ENCODE data around the gene KLK8. TPM values are rescaled to one million over a fixed set of nuclear protein-coding genes. Genes with fewer than 3 reads are reported as not detected.

KLK8 gene, protein sequence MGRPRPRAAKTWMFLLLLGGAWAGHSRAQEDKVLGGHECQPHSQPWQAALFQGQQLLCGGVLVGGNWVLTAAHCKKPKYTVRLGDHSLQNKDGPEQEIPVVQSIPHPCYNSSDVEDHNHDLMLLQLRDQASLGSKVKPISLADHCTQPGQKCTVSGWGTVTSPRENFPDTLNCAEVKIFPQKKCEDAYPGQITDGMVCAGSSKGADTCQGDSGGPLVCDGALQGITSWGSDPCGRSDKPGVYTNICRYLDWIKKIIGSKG
- total RNA-seq: not detected in 2 replicates

DNA sequence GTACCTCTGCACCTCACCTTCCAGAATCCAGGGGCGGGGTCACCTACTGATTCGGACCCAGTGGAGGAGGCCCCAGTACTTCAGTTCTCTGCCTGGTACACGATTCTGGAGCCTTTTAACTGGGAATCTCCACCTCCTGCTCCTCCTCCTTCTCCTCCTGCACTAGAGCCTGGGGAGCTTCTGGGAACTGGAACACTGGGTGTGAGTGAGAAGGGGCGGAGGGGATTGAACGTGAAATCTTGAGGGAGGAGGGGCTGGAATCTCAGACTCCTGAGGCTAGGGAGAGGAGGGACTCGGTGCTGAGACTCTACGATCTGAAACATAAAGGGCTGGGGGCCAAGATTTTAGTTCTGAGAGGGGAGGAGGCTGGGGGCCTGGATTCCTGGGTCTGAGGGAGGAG, at the start of gene KLK8:
Gene KLK8 (minus strand): TSS at position 90 of the 400 bp plus-strand sequence. CDS start 437 bp downstream, outside the sequence.
- Mint-ChIP-seq H3K36me3 (ENCODE audit: low read depth) (no peaks in the 10 kb centered on the region), H3K9me3 (no peaks in the 10 kb centered on the region), H3K27ac (no peak within 1 kb of the TSS), H3K27me3 (ENCODE audit: low read depth) (no peaks in the 10 kb centered on the region), H3K4me3 (ENCODE audit: low read depth) (no peak within 1 kb of the TSS), H3K4me1 (ENCODE audit: low read depth) (no peaks in the 10 kb centered on the region)
- DNase-seq (ENCODE audit: low spot score): no peak
- intact Hi-C loops (cut with micrococcal nuclease): no loop called here

DNA sequence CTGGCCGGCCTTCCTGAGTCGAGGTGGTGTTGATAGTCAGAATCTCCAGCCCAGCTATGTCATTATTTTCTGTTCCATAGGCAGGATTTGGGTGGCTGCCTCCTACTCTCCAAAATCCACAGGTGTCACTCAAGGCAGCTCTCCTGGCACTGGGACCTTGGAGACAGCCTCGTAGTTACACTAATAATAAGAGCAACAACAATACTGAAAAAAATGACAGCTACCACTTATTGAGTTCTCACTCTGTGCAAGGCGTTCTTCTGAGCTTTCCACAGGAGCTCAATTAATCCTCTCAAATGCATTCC, 45.6 kb upstream of the KLK8 start:
- Mint-ChIP-seq H3K4me1 (ENCODE audit: low read depth) (no peaks in the 10 kb centered on the region), H3K27ac (no peak overlapping the region), H3K36me3 (ENCODE audit: low read depth) (no peaks in the 10 kb centered on the region), H3K27me3 (ENCODE audit: low read depth) (peaks cover 10% of the 10 kb centered on the region), H3K9me3 (no peaks in the 10 kb centered on the region), H3K4me3 (ENCODE audit: low read depth) (no peak overlapping the region)
- DNase-seq (ENCODE audit: low spot score): no peak
- intact Hi-C loops (cut with micrococcal nuclease): no loop called here

DNA sequence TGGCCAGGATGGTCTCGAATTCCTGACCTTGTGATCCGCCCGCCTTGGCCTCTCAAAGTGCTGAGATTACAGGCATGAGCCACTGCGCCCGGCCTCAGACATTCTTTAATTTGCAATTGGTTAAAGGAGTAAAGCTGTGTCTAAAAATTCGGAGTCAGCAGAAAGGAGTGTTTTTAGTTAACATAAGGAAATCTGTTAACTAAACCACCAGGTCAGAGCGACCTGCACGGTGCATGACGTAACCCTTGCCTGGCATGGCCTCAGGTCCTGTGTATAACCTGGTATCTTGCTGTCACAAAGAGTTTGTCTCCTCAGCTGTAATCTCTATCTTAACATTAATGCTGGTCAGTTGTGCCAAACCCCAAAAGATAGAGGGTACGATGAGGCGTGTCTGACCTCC, 42.9 kb upstream of the KLK8 start:
- H3K36me3 Mint-ChIP-seq (ENCODE audit: low read depth): no peaks in the 10 kb centered on the region
- DNase-seq (ENCODE audit: low spot score): no peak
- H3K4me1 Mint-ChIP-seq (ENCODE audit: low read depth): no peaks in the 10 kb centered on the region
- peaks cover 10% of the 10 kb centered on the region for H3K27me3 Mint-ChIP-seq (ENCODE audit: low read depth)
- H3K4me3 Mint-ChIP-seq (ENCODE audit: low read depth): no peak overlapping the region
- no peaks in the 10 kb centered on the region for H3K9me3 Mint-ChIP-seq
- intact Hi-C loops (cut with micrococcal nuclease): no loop called here
- no peak overlapping the region for H3K27ac Mint-ChIP-seq

DNA sequence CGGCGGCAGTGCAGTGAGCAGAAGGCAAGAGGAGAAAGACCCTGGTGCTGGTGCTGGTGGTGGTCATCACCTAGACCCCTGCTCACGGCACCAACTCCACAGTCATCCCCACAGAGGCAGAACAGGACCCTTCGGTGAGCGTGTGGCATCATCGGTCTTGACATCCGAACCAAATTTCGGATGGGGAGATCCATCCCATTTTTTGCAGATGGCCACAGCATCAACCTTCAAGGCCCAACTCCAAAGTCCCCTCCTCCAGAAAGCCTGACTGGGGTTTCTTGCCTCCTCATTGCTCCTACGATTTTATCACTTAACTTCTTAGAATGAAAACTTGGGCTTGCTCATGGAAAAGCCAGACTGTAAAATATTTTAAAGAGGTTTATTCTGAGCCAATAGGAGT, 42.1 kb upstream of the KLK8 start:
- Mint-ChIP-seq H3K4me3 (ENCODE audit: low read depth) (no peak overlapping the region), H3K4me1 (ENCODE audit: low read depth) (no peaks in the 10 kb centered on the region), H3K9me3 (no peaks in the 10 kb centered on the region), H3K27ac (no peak overlapping the region), H3K36me3 (ENCODE audit: low read depth) (no peaks in the 10 kb centered on the region), H3K27me3 (ENCODE audit: low read depth) (peaks cover 10% of the 10 kb centered on the region)
- DNase-seq (ENCODE audit: low spot score): no peak
- intact Hi-C loops (cut with micrococcal nuclease): no loop called here

DNA sequence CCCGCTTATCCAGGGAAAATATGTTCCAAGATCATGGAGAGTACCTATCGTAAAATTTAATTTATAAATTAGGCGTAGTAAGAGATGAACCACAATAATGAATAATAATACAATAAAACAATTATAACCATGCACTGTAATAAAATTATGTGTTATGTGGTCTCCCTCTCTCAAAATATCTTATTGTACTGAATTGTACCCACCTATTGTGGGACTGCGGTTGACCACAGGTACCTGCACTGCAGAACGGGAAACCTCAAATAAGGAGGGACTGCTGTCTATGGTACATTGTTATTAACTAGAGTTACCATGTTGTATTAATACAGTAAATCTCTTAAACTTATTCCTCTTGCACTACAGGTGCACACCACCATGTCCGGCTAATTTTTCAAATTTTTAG, 38.7 kb upstream of the KLK8 start:
- no peak for DNase-seq (ENCODE audit: low spot score)
- H3K27me3 Mint-ChIP-seq (ENCODE audit: low read depth): no peaks in the 10 kb centered on the region
- H3K4me1 Mint-ChIP-seq (ENCODE audit: low read depth): no peaks in the 10 kb centered on the region
- intact Hi-C loops (cut with micrococcal nuclease): no loop called here
- H3K36me3 Mint-ChIP-seq (ENCODE audit: low read depth): no peaks in the 10 kb centered on the region
- H3K9me3 Mint-ChIP-seq: no peaks in the 10 kb centered on the region
- no peak overlapping the region for H3K4me3 Mint-ChIP-seq (ENCODE audit: low read depth)
- H3K27ac Mint-ChIP-seq: no peak overlapping the region

DNA sequence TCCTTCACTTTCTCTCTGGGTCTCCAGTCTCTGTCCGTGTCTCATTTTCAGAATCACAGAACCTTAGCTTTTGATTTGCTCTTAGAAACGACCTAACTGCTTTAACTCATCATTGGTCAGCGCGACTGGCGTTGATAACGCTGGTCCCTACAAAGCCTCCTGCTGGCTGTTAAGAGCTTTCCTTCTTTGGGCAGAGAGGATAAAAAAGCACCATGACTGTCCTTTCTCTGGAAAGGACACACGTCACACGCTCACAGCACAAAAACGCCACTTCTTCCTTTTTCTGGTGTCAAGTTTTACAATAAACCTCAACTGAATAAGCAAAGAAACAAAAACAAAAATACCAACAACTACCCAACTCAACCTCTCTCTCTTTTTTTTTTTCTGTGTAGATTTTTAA, 35.1 kb upstream of the KLK8 start:
- Mint-ChIP-seq H3K4me3 (ENCODE audit: low read depth) (no peak overlapping the region), H3K9me3 (no peaks in the 10 kb centered on the region), H3K27ac (no peak overlapping the region), H3K36me3 (ENCODE audit: low read depth) (no peaks in the 10 kb centered on the region), H3K27me3 (ENCODE audit: low read depth) (peaks cover 2% of the 10 kb centered on the region), H3K4me1 (ENCODE audit: low read depth) (no peaks in the 10 kb centered on the region)
- intact Hi-C loops (cut with micrococcal nuclease): no loop called here
- DNase-seq (ENCODE audit: low spot score): no peak

DNA sequence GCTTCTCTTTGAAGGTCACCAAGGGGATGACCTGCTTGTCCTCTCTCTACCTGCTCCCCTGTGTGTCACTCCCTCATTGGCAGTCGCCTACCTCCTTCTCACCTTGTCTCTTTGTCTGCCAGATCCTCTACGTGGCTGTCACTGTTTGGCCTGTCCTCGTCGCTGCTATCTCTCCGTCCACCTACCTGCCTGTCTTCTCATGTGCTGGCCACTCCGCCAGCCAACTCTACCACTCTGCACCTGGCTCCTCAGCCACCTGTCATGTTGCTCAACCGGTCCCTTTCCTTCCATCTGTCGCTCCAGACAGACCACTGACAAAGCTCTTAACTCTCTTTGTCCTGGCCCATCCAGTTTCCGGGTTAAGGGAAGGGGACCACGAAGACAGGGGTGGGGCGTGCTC, 33.3 kb upstream of the KLK8 start, which contains the start of gene KLK12:
Gene KLK12 (minus strand): TSS at position 299 of the 400 bp plus-strand sequence. CDS start 381 bp downstream, outside the sequence.
- Mint-ChIP-seq H3K9me3 (no peaks in the 10 kb centered on the region), H3K36me3 (ENCODE audit: low read depth) (no peaks in the 10 kb centered on the region), H3K4me3 (ENCODE audit: low read depth) (no peak within 1 kb of the TSS), H3K27me3 (ENCODE audit: low read depth) (peaks cover 2% of the 10 kb centered on the region), H3K27ac (no peak within 1 kb of the TSS), H3K4me1 (ENCODE audit: low read depth) (no peaks in the 10 kb centered on the region)
- DNase-seq (ENCODE audit: low spot score): no peak
- intact Hi-C loops (cut with micrococcal nuclease): no loop called here

DNA sequence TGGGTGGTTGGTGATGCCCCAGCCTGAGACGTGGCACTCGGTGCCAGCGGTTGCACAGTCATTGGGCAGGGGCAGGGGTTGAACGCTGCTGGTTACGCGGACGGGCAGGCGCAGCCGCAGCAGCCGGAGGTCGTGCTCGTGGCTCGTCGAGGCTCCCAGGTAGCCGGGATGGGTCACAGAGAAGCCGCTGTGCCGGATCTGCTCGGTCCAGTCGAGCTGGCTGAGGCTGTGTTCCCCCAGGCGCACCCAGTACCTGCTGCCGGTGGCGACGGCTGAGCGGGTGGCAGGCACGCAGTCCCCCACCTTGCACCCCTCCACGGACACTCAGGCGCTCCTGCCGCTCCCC, 30.4 kb upstream of the KLK8 start:
- Mint-ChIP-seq H3K27me3 (ENCODE audit: low read depth) (peaks cover 2% of the 10 kb centered on the region), H3K36me3 (ENCODE audit: low read depth) (no peaks in the 10 kb centered on the region), H3K27ac (no peak overlapping the region), H3K4me3 (ENCODE audit: low read depth) (no peak overlapping the region), H3K4me1 (ENCODE audit: low read depth) (no peaks in the 10 kb centered on the region), H3K9me3 (no peaks in the 10 kb centered on the region)
- no peak for DNase-seq (ENCODE audit: low spot score)
- intact Hi-C loops (cut with micrococcal nuclease): no loop called here

DNA sequence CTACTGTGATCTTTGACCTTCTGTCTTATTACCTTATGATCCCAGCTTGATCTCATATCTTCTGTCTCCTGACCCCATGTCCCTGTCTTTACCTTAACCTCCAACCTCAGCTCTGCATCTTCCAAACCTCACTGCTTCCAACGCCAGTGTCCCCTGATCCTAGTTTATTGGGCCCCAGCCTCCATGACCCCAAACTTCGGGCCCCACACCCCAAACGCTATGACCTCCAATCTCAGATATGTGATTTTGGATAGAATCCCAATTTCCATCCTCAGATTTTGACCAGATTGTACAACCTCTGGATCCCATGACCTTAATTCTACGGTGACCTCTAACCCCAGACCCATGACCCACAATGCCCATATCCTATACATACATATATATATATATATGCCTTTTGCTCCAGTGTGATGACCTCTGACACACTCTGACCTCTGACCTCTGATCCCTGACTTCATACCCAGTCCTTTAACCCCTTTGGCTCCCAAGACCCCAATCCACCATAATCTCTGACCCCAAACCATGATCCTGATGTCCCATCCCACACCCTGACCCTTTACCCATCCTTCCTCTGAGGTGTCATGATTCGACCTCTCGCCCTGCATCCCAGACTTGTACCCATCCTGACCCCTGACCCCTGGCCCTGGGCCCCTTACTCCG, 29.9 kb upstream of the KLK8 start:
- DNase-seq (ENCODE audit: low spot score): no peak
- H3K36me3 Mint-ChIP-seq (ENCODE audit: low read depth): no peaks in the 10 kb centered on the region

DNA sequence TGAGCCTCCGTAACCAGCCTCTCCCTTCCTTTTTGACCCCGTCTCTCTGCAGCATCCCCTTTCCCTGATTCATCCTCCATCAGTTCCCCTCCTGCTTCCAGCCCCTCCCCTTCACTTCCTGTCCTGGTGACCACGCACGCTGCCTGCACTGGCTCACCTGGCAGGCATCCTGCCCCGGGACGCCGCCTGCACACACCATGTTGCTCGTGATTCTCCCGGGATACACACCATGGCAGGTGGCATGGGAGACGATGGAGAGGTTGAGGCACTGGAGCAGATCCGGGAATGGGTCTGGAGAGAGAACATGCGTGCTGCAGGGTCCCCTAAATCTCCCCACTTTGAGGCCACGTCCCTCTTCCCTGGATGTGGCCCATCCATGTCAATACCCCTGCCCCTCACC, 29.2 kb upstream of the KLK8 start:
- Mint-ChIP-seq H3K27ac (no peak overlapping the region), H3K4me1 (ENCODE audit: low read depth) (no peaks in the 10 kb centered on the region), H3K36me3 (ENCODE audit: low read depth) (no peaks in the 10 kb centered on the region), H3K9me3 (no peaks in the 10 kb centered on the region), H3K27me3 (ENCODE audit: low read depth) (peaks cover 5% of the 10 kb centered on the region), H3K4me3 (ENCODE audit: low read depth) (no peak overlapping the region)
- DNase-seq (ENCODE audit: low spot score): no peak
- intact Hi-C loops (cut with micrococcal nuclease): no loop called here

More for the DNA sequence above, 29.9 kb upstream of the KLK8 start:
- H3K4me1 Mint-ChIP-seq (ENCODE audit: low read depth): no peaks in the 10 kb centered on the region
- H3K9me3 Mint-ChIP-seq: no peaks in the 10 kb centered on the region
- no peak overlapping the region for H3K4me3 Mint-ChIP-seq (ENCODE audit: low read depth)
- peaks cover 5% of the 10 kb centered on the region for H3K27me3 Mint-ChIP-seq (ENCODE audit: low read depth)
- no peak overlapping the region for H3K27ac Mint-ChIP-seq
- intact Hi-C loops (cut with micrococcal nuclease): no loop called here

DNA sequence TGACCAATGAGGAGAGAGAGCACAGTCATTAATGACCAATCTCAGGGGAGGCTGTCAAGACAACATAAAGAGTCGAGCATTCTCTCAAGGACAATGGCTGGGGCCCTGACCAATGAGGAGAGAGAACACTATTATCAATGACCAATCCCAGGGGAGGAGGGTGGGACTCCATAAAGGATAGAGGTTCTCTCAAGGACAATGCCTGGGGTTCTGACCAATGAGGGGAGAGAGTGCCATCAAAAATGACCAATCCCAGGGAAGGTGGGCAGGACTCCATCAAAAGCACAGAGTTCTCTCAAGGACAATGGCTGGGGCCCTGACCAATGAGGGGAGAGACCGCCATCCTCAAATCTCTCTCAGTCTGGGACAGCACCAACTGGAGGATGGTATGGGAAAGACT, 28.3 kb upstream of the KLK8 start:
- Mint-ChIP-seq H3K27ac (no peak overlapping the region), H3K9me3 (no peaks in the 10 kb centered on the region)

DNA sequence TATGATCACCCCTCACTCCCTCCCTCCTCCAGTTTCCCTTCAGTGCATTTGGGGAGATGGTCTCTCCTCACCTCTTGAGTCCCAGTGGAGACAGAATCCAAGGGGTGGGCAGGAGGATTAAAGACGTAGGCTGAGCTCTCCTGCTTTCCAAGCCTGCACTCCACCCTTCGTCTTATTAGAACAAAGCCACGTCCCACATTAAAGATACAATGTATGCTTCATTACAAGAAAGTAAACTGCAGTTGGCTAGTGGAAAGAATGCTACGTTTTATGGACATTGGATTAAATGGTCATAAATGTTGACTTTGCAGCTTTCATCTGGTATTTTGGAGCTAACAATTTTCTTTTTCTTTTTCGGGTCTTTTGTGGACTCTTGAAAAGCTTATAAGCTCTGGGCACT, 26.5 kb upstream of the KLK8 start:
- intact Hi-C loops (cut with micrococcal nuclease): no loop called here
- no peaks in the 10 kb centered on the region for H3K4me1 Mint-ChIP-seq (ENCODE audit: low read depth)
- no peaks in the 10 kb centered on the region for H3K36me3 Mint-ChIP-seq (ENCODE audit: low read depth)
- H3K27me3 Mint-ChIP-seq (ENCODE audit: low read depth): peaks cover 3% of the 10 kb centered on the region
- DNase-seq (ENCODE audit: low spot score): no peak
- H3K9me3 Mint-ChIP-seq: no peaks in the 10 kb centered on the region
- no peak overlapping the region for H3K4me3 Mint-ChIP-seq (ENCODE audit: low read depth)
- H3K27ac Mint-ChIP-seq: no peak overlapping the region

More for the DNA sequence above, 28.3 kb upstream of the KLK8 start:
- H3K4me3 Mint-ChIP-seq (ENCODE audit: low read depth): no peak overlapping the region
- no peaks in the 10 kb centered on the region for H3K36me3 Mint-ChIP-seq (ENCODE audit: low read depth)
- peaks cover 5% of the 10 kb centered on the region for H3K27me3 Mint-ChIP-seq (ENCODE audit: low read depth)
- H3K4me1 Mint-ChIP-seq (ENCODE audit: low read depth): no peaks in the 10 kb centered on the region
- intact Hi-C loops (cut with micrococcal nuclease): no loop called here
- no peak for DNase-seq (ENCODE audit: low spot score)

DNA sequence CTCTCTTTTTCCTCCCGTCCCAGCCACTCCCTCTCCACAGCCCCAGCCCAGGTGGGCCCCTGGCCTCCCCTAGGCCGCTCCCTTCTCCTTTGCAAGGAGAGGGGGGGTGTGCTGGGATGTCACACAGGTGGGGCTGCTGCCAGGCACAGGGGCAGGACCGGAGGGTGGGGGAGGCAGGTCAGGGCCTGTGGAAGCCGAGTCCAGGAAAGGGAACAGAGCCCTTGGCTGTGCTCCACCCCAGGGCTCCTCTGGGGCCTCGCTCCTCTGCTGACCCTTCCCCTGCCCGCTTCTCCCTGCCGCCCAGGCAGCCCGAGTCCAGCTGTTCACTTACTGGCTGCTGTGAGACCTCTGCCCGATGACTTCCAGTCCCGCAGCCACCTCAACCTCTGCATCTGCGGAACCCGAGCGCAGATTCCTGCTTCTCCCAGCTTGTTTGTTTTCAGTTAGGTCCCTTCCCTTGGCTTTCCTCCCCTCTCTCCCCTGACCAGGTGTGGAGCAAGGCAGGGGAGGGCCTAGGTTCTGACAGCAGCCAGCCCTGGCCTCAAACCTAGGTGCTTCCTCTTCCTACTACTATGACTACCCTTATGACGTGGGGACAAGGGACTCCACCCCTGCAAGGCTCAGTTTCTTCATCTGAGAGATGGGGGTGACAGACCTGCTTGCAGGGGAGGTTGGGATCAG, 25.9 kb upstream of the KLK8 start:
- peaks cover 8% of the 10 kb centered on the region for H3K27me3 Mint-ChIP-seq (ENCODE audit: low read depth)
- intact Hi-C loops (cut with micrococcal nuclease): no loop called here
- no peak overlapping the region for H3K27ac Mint-ChIP-seq
- no peaks in the 10 kb centered on the region for H3K36me3 Mint-ChIP-seq (ENCODE audit: low read depth)
- DNase-seq (ENCODE audit: low spot score): no peak
- H3K4me3 Mint-ChIP-seq (ENCODE audit: low read depth): no peak overlapping the region
- H3K4me1 Mint-ChIP-seq (ENCODE audit: low read depth): no peaks in the 10 kb centered on the region
- H3K9me3 Mint-ChIP-seq: no peaks in the 10 kb centered on the region
